ENCODE measurements around the gene KCNK3.
"Not testable (repeated sequence)": the region's sequence is repeated elsewhere in the genome, so short reads cannot be mapped to it uniquely, and the experiment has no call there.

KCNK3 gene

DNA sequence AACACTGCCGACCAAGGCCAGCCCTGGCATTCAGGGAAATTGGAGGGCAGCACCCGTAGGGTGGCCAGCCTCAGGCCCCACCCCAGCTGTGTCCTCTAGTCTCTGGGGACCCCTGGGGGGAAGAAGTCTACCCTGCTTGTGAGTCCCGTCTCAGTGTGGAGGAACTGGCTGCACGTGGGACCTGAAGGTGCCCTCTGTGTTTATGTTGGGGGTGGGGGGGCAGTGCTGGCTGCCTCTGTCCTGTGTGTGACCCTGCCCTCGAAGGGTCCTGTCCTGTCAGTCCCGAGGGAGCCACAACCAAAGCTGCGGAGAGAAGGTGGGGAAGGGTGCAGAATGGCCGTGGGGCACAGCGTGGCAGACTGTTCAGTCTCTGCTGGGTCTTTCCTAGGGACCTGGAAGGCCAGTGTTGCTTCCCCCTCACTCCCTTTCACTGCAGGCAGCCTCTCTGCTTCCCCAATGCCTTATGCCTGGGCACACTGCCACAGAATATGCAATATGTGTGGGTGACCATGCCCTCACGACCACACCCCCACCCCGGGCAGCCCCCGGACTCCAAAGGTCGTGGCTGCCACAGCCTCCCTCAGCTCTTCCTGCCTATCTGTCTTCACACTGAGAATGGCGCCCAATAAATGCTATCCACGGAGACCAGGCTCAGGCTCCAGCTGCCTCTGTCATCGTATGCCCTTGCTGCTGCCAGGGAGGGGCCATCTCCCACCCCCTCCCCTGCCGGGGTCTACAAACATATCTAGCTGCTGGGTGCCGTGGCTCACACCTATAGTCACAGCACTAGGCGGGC, 38.2 kb downstream of the KCNK3 start:
- no peak for DNase-seq (ENCODE audit: low read depth)

DNA sequence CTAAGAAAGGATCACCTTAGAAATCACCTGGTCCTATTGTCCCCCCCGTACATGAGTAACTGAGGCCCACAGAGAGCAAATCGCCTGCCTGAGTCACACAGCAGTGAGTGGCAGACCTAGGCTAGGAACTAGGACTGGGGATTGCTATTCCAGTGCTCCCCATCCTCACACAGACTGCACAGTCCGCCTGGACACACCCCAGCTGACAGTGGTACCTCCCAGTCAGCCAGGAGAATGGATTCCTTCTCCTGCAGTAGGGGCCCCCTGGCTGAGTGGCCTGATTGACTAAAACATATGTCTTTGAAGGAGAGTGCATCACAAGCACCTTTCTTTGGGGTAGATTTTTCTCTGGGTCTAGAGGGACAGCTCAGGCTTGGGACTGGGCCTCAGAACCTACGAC, 39.2 kb downstream of the KCNK3 start:
- DNase-seq (ENCODE audit: low read depth): no peak

DNA sequence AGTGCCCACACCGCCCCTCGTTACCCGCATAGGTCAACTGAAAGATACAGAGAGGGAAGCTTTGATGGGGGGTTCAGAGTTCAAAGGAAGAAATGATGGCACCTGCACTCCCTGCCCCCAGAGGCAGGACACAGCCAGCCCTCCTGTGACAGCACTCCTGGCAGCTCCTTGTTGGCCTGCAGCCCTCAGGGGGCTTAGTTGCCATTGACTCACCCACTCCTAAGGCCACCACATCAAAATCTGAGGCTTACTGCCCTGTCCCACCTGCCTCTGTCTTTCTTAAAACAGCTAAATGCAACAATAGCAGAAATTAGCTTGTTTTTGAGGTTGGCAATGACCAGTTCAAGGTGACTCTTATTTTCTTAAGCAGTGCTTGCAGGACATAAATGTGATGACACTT, 39.9 kb downstream of the KCNK3 start:
- DNase-seq (ENCODE audit: low read depth): no peak

DNA sequence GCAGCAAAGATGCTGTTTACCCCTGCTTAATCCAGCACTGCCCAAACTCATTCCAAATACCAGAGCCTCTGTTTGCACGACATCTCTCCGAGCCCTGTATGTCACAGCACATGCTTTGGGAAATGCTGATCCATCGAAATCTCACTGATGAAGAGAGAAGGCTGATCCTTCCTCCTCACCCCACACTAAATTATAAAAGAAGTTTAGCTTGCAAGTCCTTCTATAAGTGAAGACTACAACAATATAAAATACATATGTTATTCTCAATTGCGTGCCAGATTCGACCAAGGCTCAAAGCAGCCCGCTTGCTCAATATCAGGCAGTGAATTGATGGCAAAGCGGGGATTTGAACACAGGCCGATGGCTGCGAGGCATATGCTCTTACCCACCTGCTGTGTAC, 40.9 kb downstream of the KCNK3 start:
- DNase-seq (ENCODE audit: low read depth): no peak

DNA sequence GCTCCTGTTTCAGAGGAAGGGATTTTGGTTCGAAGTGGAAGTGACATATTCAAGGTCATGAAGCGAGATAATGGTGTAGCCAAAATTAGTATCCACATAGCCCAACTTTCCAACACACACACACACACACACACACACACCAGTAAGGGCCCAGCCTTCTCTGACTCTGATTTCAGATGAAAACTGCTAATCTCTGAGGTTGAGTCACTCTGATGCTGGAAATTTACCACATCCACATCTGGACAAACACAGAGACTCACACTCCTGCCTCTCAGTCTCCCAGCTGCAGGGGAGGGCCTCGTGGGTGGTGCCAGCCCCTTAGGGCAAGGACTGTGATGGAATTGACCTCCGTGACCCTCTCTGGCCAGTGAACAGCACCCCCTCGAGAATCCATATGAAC, 42.6 kb downstream of the KCNK3 start:
- DNase-seq (ENCODE audit: low read depth): peak; percentile 89

DNA sequence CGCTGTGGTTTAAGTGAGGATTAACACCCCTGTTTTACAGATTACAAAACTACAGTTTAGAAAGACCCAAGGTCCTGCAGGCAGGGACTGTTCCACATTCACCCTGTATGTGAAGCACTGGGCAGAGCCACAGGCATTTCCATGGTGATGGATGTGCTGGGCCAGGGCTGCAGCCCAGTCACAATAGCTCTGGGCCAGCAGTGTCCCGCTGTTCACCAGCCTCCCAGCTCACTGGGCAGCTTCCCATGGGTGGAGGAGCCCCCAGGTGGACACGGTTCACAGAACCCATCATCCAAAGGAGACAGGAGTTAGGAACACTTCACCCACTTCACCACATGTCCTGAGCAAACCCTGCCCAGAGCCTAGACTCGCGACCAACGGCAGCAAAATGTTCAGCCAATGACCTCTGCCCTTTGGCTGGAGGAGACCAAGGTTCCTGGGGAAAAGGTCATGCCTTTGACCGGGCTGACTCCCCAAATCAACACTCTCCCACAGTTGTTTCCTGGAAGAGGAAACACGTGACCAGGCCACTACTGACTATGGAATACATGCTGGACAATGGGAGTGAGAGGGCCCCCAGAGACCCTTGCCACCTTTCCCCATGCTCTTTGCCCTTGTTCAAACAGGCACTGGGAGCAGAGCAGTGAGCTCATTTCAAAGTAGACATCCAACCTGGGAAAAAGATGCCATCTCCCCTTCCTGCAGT, 43.5 kb downstream of the KCNK3 start:
- no peak for DNase-seq (ENCODE audit: low read depth)

DNA sequence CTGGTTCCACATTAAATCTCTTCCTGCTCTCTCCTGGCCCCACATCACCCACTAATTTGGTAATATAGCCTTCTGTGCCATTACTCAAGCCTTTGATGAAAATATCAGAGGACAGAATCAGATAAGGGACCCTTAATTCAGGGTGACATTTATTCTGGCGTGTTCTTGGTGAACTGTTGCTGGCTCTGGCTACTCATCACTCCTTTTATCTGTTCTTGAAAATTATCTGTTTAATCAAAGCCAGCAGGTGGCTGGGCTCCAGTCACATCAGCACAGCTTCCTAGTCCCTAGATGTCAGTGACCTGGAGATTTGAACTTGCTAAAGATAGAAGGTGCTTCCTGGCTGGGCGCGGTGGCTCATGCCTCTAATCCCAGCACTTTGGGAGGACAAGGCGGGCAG, 44.7 kb downstream of the KCNK3 start:
- no peak for DNase-seq (ENCODE audit: low read depth)

DNA sequence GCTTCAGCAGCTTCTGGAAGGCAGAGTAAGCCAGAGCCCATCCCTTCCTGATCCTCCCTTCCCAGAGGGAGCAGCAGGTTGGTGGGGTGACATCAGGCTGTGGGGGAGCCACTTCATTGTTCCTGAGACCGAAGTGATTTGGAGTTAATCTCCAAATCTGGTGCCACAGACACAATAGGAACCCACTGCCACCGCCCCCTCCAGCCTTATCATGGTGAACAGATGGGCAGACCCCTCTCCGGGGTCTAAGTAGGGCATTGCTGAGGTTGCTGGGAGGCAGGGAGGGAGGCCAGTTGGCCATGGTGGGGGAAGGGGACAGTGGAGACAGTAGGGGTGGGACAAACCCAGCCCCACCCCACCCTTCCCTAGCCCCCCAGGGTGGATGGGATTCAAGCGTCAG, 46.0 kb downstream of the KCNK3 start:
- DNase-seq (ENCODE audit: low read depth): no peak

DNA sequence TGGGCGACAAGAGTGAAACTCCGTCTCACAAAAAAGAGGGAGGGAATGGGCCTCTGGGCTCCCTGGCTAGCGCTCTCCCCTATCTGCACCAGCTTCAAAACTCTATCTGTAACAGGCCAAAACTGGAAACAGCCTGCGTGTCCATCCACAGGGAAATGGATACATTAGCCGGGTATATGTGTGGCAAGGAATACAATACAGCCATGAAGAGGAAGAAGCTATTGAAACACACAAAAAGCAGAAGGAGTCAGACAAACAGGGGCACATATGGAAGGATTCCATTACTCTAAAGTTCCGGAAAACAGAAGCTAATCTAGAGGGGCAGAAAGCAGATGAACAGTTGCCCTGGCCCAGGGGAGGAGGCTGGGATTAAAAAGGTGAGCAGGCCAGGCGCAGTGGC, 47.0 kb downstream of the KCNK3 start:
- no peak for DNase-seq (ENCODE audit: low read depth)

DNA sequence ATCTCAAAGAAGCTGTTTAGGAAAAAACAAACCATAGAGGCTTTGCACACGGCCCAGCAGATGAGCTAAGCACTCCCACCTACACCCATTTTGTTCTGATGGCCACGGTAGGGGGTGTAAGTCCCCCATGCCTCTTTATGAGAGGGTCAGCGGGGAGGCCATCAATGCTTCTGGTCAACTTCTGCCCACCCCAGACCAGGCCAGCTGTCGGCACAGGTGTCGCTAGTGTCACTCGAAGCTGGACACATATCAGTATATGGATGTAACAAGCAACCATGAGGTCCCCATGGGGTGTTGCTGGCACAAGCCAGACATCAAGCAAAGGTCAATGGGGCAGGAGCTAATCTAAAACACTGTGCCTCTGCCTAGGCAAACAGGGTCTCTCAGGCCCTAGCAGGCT, 47.8 kb downstream of the KCNK3 start:
- no peak for DNase-seq (ENCODE audit: low read depth)

DNA sequence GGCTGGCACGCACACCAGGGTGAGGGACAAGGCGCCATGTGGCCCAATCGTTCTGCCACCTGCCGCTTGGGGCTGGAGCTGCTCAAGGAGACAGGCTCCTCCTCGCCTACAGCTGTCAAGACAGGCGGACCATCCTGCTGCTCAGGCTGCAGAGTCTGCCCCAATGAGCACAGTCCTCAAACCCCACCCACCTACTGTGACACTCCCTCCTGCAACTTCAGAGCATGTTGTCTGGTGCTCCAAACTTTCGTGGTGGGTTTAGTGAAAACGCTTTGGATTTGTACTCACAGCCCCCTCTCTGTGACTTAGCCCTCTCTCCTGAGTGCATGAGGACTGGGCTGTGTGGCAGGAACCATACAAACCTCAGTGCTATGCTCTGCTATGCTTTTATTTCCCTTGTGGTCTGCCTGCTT, 48.4 kb downstream of the KCNK3 start:
- no peak for DNase-seq (ENCODE audit: low read depth)

DNA sequence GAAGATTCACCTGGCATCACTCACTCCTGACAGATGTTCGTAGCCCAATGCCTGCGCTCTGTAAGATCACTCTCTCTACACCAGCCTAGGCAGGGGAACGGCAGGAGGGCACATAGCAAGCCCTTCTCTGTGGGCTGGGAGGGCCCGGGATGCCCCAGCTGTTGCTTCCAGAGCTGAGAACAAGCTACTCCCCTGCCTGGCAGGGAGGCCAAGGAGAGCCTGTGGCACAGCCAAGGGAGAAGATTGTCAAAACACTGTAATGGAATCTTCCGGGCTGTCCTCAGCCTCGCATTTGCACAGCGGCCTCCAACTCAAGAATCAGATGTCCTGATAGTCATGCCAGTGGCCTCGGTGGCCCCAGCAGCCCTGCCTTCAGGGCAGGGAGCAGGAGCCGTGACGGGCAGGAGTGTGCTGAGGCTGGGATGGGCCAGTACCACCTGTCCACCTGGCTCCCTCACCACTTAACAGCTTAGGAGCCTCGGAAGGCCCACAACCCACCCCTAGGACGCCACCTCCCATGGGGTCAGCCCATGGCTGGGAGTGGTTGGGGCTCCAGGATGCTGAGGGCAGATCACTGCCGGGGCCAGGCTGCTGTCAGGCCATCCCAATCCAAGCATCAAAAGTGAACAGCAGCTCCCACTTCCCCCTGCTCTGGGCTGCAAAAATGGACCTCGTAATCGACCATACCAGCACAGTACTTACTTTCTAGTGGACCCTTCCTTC, 49.7 kb downstream of the KCNK3 start:
- DNase-seq (ENCODE audit: low read depth): no peak

DNA sequence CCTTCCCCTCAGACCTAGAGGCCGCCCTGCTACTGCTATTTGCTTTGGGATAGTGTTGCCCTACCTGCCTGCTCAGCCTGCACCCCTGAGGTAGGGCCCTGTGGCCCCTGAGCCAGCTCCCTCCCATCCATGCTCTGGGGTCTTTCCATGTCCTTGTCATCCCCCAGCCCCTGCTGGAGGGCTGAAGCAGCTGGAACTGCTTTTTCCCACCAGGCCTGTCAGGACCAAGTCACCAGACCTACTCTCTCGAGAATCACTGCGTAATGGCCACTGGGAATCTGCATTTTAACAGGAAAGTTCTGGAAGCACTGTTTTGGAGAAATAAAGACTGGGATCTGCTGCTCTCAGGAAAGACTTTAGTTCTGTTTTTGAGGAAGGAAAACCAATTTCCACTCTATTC, 51.3 kb downstream of the KCNK3 start:
- no peak for DNase-seq (ENCODE audit: low read depth)

DNA sequence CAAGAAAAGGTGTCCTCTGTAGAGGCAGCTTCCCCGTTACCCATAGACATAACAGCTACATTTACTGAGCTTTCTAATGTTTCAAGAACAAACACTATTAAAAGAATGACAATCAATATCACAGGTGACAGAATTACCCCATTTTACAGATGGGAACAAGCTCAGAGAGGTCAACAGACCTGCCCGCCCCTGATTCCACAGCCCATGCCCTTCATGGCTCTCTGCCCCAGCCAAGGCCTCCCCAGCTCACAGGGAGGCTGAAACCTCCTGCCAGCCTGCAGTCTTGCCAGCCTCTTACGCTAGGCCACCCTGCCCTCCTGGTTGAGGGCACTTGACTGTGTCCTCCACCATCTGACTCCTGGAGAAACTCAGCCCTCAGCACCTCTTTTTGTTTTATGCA, 52.4 kb downstream of the KCNK3 start:
- DNase-seq (ENCODE audit: low read depth): no peak

DNA sequence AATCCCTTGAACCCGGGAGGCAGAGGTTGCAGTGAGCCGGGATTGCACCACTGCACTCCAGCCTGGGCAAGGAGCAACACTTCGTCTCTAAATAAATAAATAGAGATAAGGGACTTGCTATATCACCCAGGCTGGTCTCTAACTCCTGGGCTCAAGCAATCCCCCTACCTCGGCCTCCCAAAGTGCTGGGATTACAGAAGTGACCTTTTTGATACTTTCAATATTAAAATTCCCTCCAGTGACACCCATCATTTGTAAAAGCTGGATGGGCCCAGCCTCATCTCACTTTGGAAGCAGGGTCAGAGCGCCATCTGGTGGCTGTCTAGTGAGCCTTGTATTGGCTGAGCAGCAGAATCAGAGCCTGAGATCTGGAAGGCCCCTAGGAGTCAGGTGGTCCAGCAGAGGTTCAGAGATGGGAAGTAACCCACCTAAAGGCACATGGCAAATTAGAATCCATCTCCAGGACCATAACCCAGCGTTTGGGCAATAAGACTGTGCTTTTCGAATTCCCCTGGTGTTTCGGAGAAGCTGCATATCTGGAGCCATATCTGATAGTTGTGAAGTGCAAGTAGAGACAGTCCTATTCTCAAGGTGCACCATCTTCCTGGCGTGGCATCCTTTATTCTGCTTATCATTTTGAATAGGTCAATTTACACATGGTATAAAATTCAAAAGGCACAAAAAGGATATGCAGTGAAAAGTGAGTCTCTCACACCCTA, 53.2 kb downstream of the KCNK3 start:
- DNase-seq (ENCODE audit: low read depth): peak; percentile 72

DNA sequence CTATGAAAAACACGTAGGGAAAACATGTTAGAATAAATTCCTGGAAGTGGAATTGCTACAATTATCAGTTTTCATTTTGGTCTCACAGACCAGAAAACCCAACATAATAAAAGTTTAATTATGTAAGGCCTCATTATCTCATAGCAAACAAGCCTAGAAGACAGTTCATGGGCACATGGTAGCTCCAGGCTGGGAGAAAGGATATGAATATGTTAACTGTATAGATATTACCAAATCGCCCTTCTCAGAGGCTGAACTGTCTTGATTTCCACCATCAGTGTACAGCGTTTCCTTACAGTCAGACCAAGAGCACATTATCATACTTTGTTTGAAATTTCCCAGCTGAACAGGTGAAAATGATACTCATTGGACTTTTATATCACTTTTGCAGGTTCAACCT, 54.4 kb downstream of the KCNK3 start:
- no peak for DNase-seq (ENCODE audit: low read depth)

DNA sequence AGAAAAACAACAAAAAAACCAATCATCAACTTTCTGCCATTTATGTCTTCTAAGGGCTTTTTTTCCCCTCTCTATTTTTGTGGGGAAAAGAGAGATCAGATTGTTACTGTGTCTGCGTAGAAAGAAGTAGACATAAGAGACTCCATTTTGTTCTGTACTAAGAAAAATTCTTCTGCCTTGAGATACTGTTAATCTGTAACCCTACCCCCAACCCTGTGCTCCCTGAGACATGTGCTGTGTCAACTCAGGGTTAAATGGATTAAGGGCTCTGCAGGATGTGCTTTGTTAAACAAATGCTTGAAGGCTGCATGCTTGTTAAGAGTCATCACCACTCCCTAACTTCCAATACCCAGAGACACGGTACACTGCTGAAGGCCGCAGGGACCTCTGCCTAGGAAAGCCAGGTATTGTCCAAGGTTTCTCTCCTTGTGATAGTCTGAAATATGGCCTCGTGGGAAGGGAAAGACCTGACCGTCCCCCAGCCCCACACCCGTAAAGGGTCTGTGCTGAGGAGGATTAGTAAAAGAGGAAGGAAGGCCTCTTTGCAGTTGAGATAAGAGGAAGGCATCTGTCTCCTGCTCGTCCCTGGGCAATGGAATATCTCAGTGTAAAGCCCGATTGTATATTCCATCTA, 57.4 kb downstream of the KCNK3 start:
- DNase-seq (ENCODE audit: low read depth): not testable (repeated sequence)

DNA sequence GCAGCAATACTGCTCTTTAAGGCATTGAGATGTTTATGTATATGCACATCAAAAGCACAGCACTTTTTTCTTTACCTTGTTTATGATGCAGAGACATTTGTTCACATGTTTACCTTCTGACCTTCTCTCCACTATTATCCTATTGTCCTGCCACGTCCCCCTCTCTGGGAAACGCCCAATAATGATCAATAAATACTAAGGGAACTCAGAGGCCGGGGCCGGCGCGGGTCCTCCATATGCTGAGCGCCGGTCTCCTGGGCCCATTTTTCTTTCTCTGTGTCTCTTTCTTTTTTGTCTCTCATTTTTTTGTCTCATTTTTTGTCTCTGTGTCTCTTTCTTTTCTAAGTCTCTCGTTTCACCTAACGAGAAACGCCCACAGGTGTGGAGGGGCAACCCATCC, 57.9 kb downstream of the KCNK3 start:
- not testable (repeated sequence) for DNase-seq (ENCODE audit: low read depth)

DNA sequence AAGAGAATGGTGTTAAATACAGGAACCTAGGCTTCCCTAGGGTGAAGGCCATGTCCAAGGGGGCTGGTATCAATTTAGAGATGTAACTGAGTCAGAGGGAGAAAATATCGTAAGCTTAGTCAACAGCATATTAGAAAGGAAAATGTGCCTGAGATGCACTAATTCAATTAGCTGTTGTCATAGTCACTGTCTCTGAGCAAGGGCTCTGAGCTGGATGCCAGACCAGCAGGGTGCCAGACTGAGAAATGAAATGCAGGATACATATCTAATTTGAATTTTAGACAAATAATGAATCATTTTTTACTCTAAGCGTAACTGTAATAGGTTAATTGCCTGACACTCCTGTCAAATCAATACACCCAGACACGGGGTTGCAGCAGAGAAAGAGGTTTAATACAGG, 60.1 kb downstream of the KCNK3 start:
- peak; percentile 26 for DNase-seq (ENCODE audit: low read depth)

DNA sequence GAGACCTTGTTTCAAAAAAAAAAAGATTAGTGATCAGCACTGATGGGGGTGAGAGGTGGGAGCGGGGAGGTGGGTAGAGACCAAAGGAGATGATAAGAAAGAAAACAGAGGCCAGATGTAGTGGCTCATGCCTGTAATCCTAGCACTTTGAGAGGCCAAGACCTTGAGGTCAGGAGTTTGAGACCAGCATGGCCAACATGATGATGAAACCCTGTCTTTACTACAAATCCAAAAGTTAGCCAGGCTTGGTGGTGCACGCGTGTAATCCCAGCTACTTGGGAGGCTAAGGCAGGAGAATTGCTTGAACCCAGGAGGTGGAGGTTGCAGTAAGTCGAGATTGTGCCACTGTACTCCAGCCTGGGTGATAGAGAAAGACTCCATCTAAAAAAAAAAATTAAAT, 62.0 kb downstream of the KCNK3 start:
- no peak for DNase-seq (ENCODE audit: low read depth)

DNA sequence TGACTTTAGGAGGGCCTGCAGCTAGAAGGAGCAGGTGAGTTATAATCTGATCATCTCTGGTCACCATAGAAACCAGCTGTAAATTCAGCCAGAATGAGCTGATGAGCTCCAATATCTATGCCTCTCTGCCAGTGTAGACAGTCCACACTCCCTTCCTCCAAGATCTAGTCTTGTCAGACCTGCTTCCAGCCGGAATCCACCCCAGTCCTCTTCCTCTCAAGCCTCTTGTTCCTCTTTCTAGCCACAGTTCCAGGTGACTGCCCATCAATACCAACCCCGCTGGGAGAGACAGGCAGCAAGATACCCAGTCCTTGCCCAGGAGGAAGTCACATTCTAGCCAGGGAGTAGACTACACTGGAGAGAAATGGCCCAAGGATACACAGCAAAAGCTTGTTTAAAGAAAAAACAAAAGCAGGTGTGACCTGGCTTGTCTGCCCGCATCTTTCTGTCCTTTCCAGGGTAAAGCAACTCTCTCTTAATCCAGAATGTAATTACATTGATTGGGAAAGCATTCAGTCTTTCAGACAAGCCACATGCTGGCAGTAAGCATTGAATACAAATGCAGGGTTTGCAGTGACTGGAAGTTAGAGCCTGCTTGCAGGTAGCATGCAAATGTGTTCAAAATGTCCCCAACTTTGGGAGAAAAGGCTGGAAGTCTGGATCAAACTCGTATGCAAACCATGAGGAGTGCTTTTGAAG, 62.6 kb downstream of the KCNK3 start:
- DNase-seq (ENCODE audit: low read depth): no peak
